Fibroblast of the aortic adventitia (primary cell): ENCODE measurements around the gene FN1. TPM values are rescaled to one million over a fixed set of nuclear protein-coding genes. Genes with fewer than 3 reads are reported as not detected.

Experiments used
- DNase-seq: peaks from one replicate; pipeline ENCODE4 v3.0.0-alpha.2; 2010; ENCODE audit warnings: low read depth
- H3K4me3 ChIP-seq: 2 replicates; pipeline ENCODE4 v1.5.1; 2011; ENCODE audit warnings: low read depth, mild to moderate bottlenecking, control low read depth, low read length, moderate library complexity
- CTCF ChIP-seq: IDR thresholded peaks from 2 replicates; pipeline ENCODE4 v1.5.1; 2011; ENCODE audit warnings: mild to moderate bottlenecking, low read length, control low read depth, inconsistent platforms; ENCODE audit not compliant: insufficient read depth
- total RNA-seq: library from RNA; depleted of rRNA; stranded (reverse); fragments of >200 nt; gene quantifications from 2 replicates; pipeline ENCODE4 v1.2.3, GENCODE V29; 2012; ENCODE audit warnings: low replicate concordance

Gene FN1
- total RNA-seq, 1 donor = 7,235 TPM

- no peak for TF ChIP-seq CTCF
Measured at GRCh38 chr2:215338883-215339679, 96.8 kb downstream of the FN1 start.

GRCh38 chr2:215332872-215333595 is 102.8 kb downstream of the FN1 start:
- TF ChIP-seq CTCF = no peak
- H3K4me3 ChIP-seq = no peak overlapping the region
- no peak for DNase-seq

More at GRCh38 chr2:215338883-215339679, 96.8 kb downstream of the FN1 start:
- no peak overlapping the region for H3K4me3 ChIP-seq
- DNase-seq = no peak

GRCh38 chr2:215328066-215328465 is 107.8 kb downstream of the FN1 start:
- DNase-seq = no peak
- H3K4me3 ChIP-seq = no peak overlapping the region
- no peak for TF ChIP-seq CTCF

- no peak for TF ChIP-seq CTCF
- DNase-seq = no peak
Measured at GRCh38 chr2:215324811-215325210, 111.1 kb downstream of the FN1 start.

GRCh38 chr2:215320679-215321078 is 115.2 kb downstream of the FN1 start:
- no peak overlapping the region for H3K4me3 ChIP-seq
- no peak for TF ChIP-seq CTCF
- DNase-seq = no peak

More at GRCh38 chr2:215324811-215325210, 111.1 kb downstream of the FN1 start:
- no peak overlapping the region for H3K4me3 ChIP-seq

- no peak for DNase-seq
- no peak for TF ChIP-seq CTCF
- H3K4me3 ChIP-seq = no peak overlapping the region
Measured at GRCh38 chr2:215320102-215320501, 115.8 kb downstream of the FN1 start.
